Spleen (tissue), 11 donors: ENCODE data around the gene HLCS. TPM values are rescaled to one million over a fixed set of nuclear protein-coding genes. Genes with fewer than 3 reads are reported as not detected.

Source experiments
- DNase-seq: peaks from one replicate; pipeline ENCODE4 v3.0.0-alpha.2; 2020
- H3K27ac ChIP-seq, 8 donors: fragments of 200-600 bp; sonication (generic) in 7 of 8; 1 replicate in 4 of 8; 2 replicates in 4 of 8; pipeline versions ENCODE4 v1.5.0 to v1.8.0; 2016 to 2021; ENCODE audit warnings: inconsistent platforms in 4 of 8, mild to moderate bottlenecking in 4 of 8, moderate library complexity in 1 of 8
- H3K27me3 ChIP-seq, 7 donors: fragments of 200-600 bp; sonication (generic) in 6 of 7; replicated peaks in 1 of 7; 1 replicate in 4 of 7; 2 replicates in 3 of 7; pipeline versions ENCODE4 v1.5.0 to v1.8.0; 2016 to 2021; ENCODE audit warnings: inconsistent platforms in 3 of 7, mild to moderate bottlenecking in 1 of 7
- H3K36me3 ChIP-seq, 6 donors: fragments of 200-600 bp; sonication (generic) in 5 of 6; 1 replicate in 4 of 6; 2 replicates in 2 of 6; pipeline versions ENCODE4 v1.5.0 to v1.8.0; 2016 to 2021; ENCODE audit warnings: inconsistent platforms in 2 of 6
- H3K4me1 ChIP-seq, 6 donors: fragments of 200-600 bp; sonication (generic) in 5 of 6; 1 replicate in 3 of 6; 2 replicates in 3 of 6; pipeline versions ENCODE4 v1.5.0 to v1.8.0; 2016 to 2021; ENCODE audit warnings: inconsistent platforms in 3 of 6
- H3K4me3 ChIP-seq, 8 donors: fragments of 200-600 bp; sonication (generic) in 7 of 8; 1 replicate in 4 of 8; 2 replicates in 4 of 8; pipeline versions ENCODE4 v1.5.0 to v1.8.0; 2016 to 2021; ENCODE audit warnings: inconsistent platforms in 4 of 8, mild to moderate bottlenecking in 4 of 8, moderate library complexity in 2 of 8
- H3K9me3 ChIP-seq, 8 donors: fragments of 200-600 bp; sonication (generic) in 7 of 8; 1 replicate in 4 of 8; 2 replicates in 4 of 8; pipeline versions ENCODE4 v1.5.0 to v1.8.0; 2016 to 2021; ENCODE audit warnings: inconsistent platforms in 4 of 8
- CTCF ChIP-seq, 11 experiments: fragments of 200-600 bp in 7 of 11; fragments of 450-650 bp in 4 of 11; sonication (generic) in 4 of 11; IDR thresholded peaks in 8 of 11; conservative IDR thresholded peaks in 3 of 11; 1 replicate in 7 of 11; 2 replicates in 4 of 11; pipeline versions ENCODE4 v1.4.0 to v1.8.0; 2016 to 2021; ENCODE audit warnings: antibody characterized with exemption in 11 of 11, inconsistent platforms in 4 of 11, mild to moderate bottlenecking in 1 of 11
- POLR2A ChIP-seq, 3 donors: fragments of 450-650 bp; IDR thresholded peaks; one replicate each; pipeline ENCODE4 v1.5.1; 2017; ENCODE audit warnings: antibody characterized with exemption in 3 of 3, mild to moderate bottlenecking in 1 of 3
- POLR2AphosphoS5 ChIP-seq, 3 donors: sonication (generic); formaldehyde crosslinking; IDR thresholded peaks; one replicate each; pipeline ENCODE4 v1.5.1; 2017; ENCODE audit warnings: antibody characterized with exemption in 3 of 3
- WGBS, 5 donors: extraction: QIAGEN DNeasy Blood & Tissue Kit in 3 of 5; methylation state at CpG; one replicate each; pipeline versions ENCODE4 v1.1.5 to v1.1.7; 2013 to 2018; 5-methylcytosine and 5-hydroxymethylcytosine counted together
- intact Hi-C: fragments of 100-400 bp; cut with DNase I; formaldehyde crosslinking; loops from one replicate; pipeline ENCODE4 v1.15.0; 2023; ENCODE audit warnings: low total_unique reads
- polyA plus RNA-seq, 3 donors: library from polyadenylated mRNA; stranded (reverse); fragments of 200-250 nt; gene quantifications; one replicate each; pipeline ENCODE4 v1.2.1, GENCODE V29; 2013
- total RNA-seq, 7 donors: library from RNA; depleted of rRNA in 3 of 7; stranded (reverse); fragments of >200 nt in 3 of 7; fragmentation: NEBNext Ultra II Directional in 4 of 7; extraction: Animal tissue kit (Norgen Biotek cat#: 25700) in 4 of 7; gene quantifications; one replicate each; pipeline versions ENCODE4 v1.1.0 to v1.2.1, GENCODE V29; 2016 to 2021
- donor health status: healthy with polysubstance abuse.
- donor health status: DM: no; HTN: no; CAD: no; lungs with moderate emphysema.
- donor health status: DM: no; HTN: no; CAD: no.
- donor health status: Bipolar disorder and iron deficiency.
- donor health status: healthy.
- donor health status: DM: no; HTN: no; CAD: no.
- donor health status: DM: yes; HTN: yes; CAD: no.

HLCS gene
- total and polyA plus RNA-seq, 10 donors: 1.7 to 22.8 (median 16.3) TPM

GRCh38 chr21:36757196-36757595 lies 209.3 kb downstream of the HLCS start:
- TF ChIP-seq POLR2A (IDR thresholded peaks at IDR 0.05) (no peak), CTCF (IDR thresholded peaks at IDR 0.05 in 8 of 11, conservative IDR thresholded peaks at IDR 0.05 in 3 of 11) (no peak), POLR2AphosphoS5 (IDR thresholded peaks at IDR 0.05) (no peak)

GRCh38 chr21:36756527-36756926 lies 209.9 kb downstream of the HLCS start:
- Histone ChIP-seq H3K27me3 (no peaks in the 10 kb centered on the region), H3K36me3 (peaks cover 0 to 58% (median 5%) of the 10 kb centered on the region in 6 donors), H3K4me3 (no peak overlapping the region), H3K4me1 (peaks cover 0 to 6% (median 0%) of the 10 kb centered on the region in 6 donors), H3K9me3 (no peaks in the 10 kb centered on the region), H3K27ac (no peak overlapping the region)
- DNase-seq: no peak
- TF ChIP-seq POLR2A (IDR thresholded peaks at IDR 0.05): no peak
- no peak for TF ChIP-seq POLR2AphosphoS5 (IDR thresholded peaks at IDR 0.05)
- no peak for TF ChIP-seq CTCF (IDR thresholded peaks at IDR 0.05 in 8 of 11, conservative IDR thresholded peaks at IDR 0.05 in 3 of 11)
- intact Hi-C loops: no loop called here
- 82 to 89% (median 85%) methylated on average over 7 of the region's 7 CpGs for WGBS, 5 donors

More at GRCh38 chr21:36757196-36757595, 209.3 kb downstream of the HLCS start:
- WGBS, 5 donors: 90 to 97% (median 94%) methylated on average over 6 of the region's 6 CpGs
- Histone ChIP-seq H3K9me3 (no peaks in the 10 kb centered on the region), H3K27ac (no peak overlapping the region), H3K36me3 (peaks cover 0 to 53% (median 5%) of the 10 kb centered on the region in 6 donors), H3K4me3 (no peak overlapping the region), H3K27me3 (no peaks in the 10 kb centered on the region), H3K4me1 (no peaks in the 10 kb centered on the region)
- DNase-seq: no peak
- intact Hi-C loops: no loop called here

GRCh38 chr21:36754241-36754898 lies 212.1 kb downstream of the HLCS start:
- 89 to 93% (median 90%) methylated on average over 22 of the region's 22 CpGs for WGBS, 5 donors
- Histone ChIP-seq H3K27me3 (no peaks in the 10 kb centered on the region), H3K36me3 (peaks cover 0 to 52% (median 5%) of the 10 kb centered on the region in 6 donors), H3K27ac (no peak overlapping the region), H3K4me3 (no peak overlapping the region), H3K9me3 (no peaks in the 10 kb centered on the region), H3K4me1 (peaks cover 0 to 7% (median 0%) of the 10 kb centered on the region in 6 donors)
- no peak for TF ChIP-seq CTCF (IDR thresholded peaks at IDR 0.05 in 8 of 11, conservative IDR thresholded peaks at IDR 0.05 in 3 of 11)
- TF ChIP-seq POLR2AphosphoS5 (IDR thresholded peaks at IDR 0.05): no peak
- no peak for TF ChIP-seq POLR2A (IDR thresholded peaks at IDR 0.05)
- intact Hi-C loops: no loop called here
- DNase-seq: no peak

- Histone ChIP-seq H3K27ac (no peak overlapping the region), H3K4me1 (peaks cover 0 to 7% (median 0%) of the 10 kb centered on the region in 6 donors), H3K9me3 (no peaks in the 10 kb centered on the region), H3K27me3 (peaks cover 0 to 5% (median 0%) of the 10 kb centered on the region in 7 donors), H3K36me3 (peaks cover 0 to 46% (median 5%) of the 10 kb centered on the region in 6 donors), H3K4me3 (no peak overlapping the region)
- no peak for DNase-seq
- TF ChIP-seq POLR2A (IDR thresholded peaks at IDR 0.05): no peak
- no peak for TF ChIP-seq CTCF (IDR thresholded peaks at IDR 0.05 in 8 of 11, conservative IDR thresholded peaks at IDR 0.05 in 3 of 11)
- no peak for TF ChIP-seq POLR2AphosphoS5 (IDR thresholded peaks at IDR 0.05)
- WGBS, 5 donors: 79 to 92% (median 86%) methylated on average over 3 of the region's 3 CpGs
- intact Hi-C loops: no loop called here
Measured at GRCh38 chr21:36753556-36753955, 212.9 kb downstream of the HLCS start.
